Osteoblast (primary cell): ENCODE results near the gene CYP27B1. TPM values are rescaled to one million over a fixed set of nuclear protein-coding genes. Genes with fewer than 3 reads are reported as not detected.

Experiments used
- DNase-seq: peaks from one replicate; pipeline ENCODE4 v3.0.0; 2011; ENCODE audit warnings: low spot score, mixed read lengths; ENCODE audit not compliant: insufficient read length; ENCODE audit errors: missing footprints
- H2AFZ ChIP-seq: 2 replicates; pipeline ENCODE4 v1.6.0; 2011; ENCODE audit warnings: mild to moderate bottlenecking, low read length
- H3K27ac ChIP-seq: 2 replicates; pipeline ENCODE4 v1.5.1; 2011; ENCODE audit warnings: mild to moderate bottlenecking, low read depth, low read length, moderate library complexity
- H3K27me3 ChIP-seq: 2 replicates; pipeline ENCODE4 v1.6.0; 2012; ENCODE audit warnings: mild to moderate bottlenecking, control low read depth, inconsistent platforms, low read length, moderate library complexity; ENCODE audit not compliant: insufficient read depth
- H3K36me3 ChIP-seq: 2 replicates; pipeline ENCODE4 v1.5.1; 2011; ENCODE audit warnings: mild to moderate bottlenecking, low read length, control low read depth, moderate library complexity; ENCODE audit not compliant: insufficient read depth
- H3K4me1 ChIP-seq: 2 replicates; pipeline ENCODE4 v1.5.1; 2011; ENCODE audit warnings: mild to moderate bottlenecking, low read length, control low read depth, moderate library complexity; ENCODE audit not compliant: insufficient read depth
- H3K4me2 ChIP-seq: 2 replicates; pipeline ENCODE4 v1.6.0; 2011; ENCODE audit warnings: mild to moderate bottlenecking, low read length; ENCODE audit not compliant: insufficient read depth
- H3K4me3 ChIP-seq: fragments of 200-600 bp; sonication (generic); 3 replicates; pipeline ENCODE4 v1.5.1; 2012; ENCODE audit warnings: mild to moderate bottlenecking, low read length, inconsistent platforms; ENCODE audit not compliant: insufficient read depth
- H3K79me2 ChIP-seq: 2 replicates; pipeline ENCODE4 v1.6.0; 2012; ENCODE audit warnings: mild to moderate bottlenecking, low read length, control low read depth, inconsistent platforms; ENCODE audit not compliant: insufficient read depth
- H3K9me3 ChIP-seq: 2 replicates; pipeline ENCODE4 v1.5.1; 2011; ENCODE audit warnings: low read depth, low read length, control low read depth
- H4K20me1 ChIP-seq: 2 replicates; pipeline ENCODE4 v1.6.0; 2012; ENCODE audit warnings: mild to moderate bottlenecking, low read length, control low read depth; ENCODE audit not compliant: insufficient read depth
- total RNA-seq: library from RNA; depleted of rRNA; stranded (reverse); fragments of >200 nt; gene quantifications from 2 replicates; pipeline ENCODE4 v1.2.3, GENCODE V29; 2012
- TF ChIP-seq, protein P1 (sequence below): IDR thresholded peaks from 2 replicates; pipeline ENCODE4 v1.5.1; 2011; ENCODE audit warnings: mild to moderate bottlenecking, low read depth, low read length, moderate library complexity; ENCODE audit errors: extremely low read depth

CYP27B1 gene
- total RNA-seq, 1 donor = 0.36 TPM

DNA sequence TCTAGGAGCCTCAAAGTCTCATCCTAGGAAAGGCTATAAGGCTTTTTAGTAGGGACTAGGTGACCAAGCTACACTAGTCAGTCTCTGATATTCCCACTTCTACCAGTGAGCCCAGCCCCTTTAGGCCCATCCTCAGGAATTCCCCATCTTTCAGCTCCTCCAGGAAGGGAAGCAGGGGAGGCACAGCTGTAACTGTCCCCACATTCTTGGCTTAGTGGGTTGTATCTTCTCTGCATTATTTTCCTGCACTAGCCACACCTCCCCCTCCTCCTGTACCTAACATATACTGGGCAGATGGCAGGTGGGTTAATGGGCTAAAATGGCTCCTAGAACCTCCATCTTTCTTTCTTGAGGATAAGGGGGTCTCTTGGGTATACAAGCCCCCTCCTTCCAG, 424 bp upstream of the CYP27B1 start:
- H3K27me3 ChIP-seq = peaks cover 46% of the 10 kb centered on the region
- peaks cover 26% of the 10 kb centered on the region for H3K36me3 ChIP-seq
- H4K20me1 ChIP-seq = peaks cover 2% of the 10 kb centered on the region
- H3K9me3 ChIP-seq = no peaks in the 10 kb centered on the region
- H3K79me2 ChIP-seq = peaks cover 6% of the 10 kb centered on the region
- H3K27ac ChIP-seq = no peak overlapping the region
- TF ChIP-seq, protein P1, sequence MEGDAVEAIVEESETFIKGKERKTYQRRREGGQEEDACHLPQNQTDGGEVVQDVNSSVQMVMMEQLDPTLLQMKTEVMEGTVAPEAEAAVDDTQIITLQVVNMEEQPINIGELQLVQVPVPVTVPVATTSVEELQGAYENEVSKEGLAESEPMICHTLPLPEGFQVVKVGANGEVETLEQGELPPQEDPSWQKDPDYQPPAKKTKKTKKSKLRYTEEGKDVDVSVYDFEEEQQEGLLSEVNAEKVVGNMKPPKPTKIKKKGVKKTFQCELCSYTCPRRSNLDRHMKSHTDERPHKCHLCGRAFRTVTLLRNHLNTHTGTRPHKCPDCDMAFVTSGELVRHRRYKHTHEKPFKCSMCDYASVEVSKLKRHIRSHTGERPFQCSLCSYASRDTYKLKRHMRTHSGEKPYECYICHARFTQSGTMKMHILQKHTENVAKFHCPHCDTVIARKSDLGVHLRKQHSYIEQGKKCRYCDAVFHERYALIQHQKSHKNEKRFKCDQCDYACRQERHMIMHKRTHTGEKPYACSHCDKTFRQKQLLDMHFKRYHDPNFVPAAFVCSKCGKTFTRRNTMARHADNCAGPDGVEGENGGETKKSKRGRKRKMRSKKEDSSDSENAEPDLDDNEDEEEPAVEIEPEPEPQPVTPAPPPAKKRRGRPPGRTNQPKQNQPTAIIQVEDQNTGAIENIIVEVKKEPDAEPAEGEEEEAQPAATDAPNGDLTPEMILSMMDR = no peak
- H3K4me1 ChIP-seq = peaks cover 30% of the 10 kb centered on the region
- no peak overlapping the region for H2AFZ ChIP-seq
- no peak overlapping the region for H3K4me3 ChIP-seq
- peak overlapping the region; percentile 68 for H3K4me2 ChIP-seq
- no peak for DNase-seq

DNA sequence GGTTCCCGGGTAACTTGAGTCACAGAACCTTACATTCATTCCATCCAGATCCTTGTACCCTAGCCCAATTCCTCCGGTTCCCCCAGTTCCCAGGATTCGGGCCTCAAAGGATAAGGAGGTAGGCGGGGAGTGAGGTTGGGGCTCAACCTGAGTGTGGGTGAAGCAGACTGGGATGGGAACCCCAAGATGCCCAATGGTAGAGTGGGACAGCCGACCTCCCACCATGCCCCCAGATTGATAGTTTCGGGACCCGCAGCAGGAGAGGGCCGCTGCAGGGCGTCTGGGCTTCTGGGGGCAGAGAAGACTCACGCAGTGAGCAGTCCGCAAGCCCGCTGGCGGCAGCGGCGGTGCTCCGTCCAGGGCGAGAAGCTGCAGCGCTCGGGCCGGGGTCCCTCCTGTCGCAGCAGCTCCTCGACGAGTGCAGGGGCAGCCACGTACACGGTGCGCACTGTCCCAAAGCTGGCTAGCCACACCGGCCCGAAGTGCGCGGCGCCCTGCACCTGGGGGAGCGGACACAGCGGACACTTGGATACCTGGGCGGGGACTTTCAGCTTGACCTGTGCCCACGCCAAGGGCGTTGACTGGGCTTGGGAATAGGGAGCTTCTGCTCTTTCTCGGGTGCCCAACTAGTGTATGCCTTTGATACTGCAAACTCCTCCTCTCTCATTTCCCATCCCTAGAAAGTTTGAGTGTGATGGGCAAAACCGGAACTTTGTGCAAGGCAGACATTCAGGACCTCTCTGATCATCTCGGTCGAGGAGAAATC, 997 bp downstream of the CYP27B1 start:
- DNase-seq = peak; percentile 73
- Histone ChIP-seq H3K4me3 (peak overlapping the region; percentile 56), H3K79me2 (peaks cover 5% of the 10 kb centered on the region), H4K20me1 (peaks cover 2% of the 10 kb centered on the region), H3K36me3 (peaks cover 25% of the 10 kb centered on the region), H3K27me3 (peaks cover 46% of the 10 kb centered on the region), H3K4me1 (peaks cover 22% of the 10 kb centered on the region), H2AFZ (no peak overlapping the region), H3K9me3 (no peaks in the 10 kb centered on the region), H3K4me2 (peak overlapping the region; percentile 68), H3K27ac (no peak overlapping the region)
- TF ChIP-seq, protein P1 = no peak

DNA sequence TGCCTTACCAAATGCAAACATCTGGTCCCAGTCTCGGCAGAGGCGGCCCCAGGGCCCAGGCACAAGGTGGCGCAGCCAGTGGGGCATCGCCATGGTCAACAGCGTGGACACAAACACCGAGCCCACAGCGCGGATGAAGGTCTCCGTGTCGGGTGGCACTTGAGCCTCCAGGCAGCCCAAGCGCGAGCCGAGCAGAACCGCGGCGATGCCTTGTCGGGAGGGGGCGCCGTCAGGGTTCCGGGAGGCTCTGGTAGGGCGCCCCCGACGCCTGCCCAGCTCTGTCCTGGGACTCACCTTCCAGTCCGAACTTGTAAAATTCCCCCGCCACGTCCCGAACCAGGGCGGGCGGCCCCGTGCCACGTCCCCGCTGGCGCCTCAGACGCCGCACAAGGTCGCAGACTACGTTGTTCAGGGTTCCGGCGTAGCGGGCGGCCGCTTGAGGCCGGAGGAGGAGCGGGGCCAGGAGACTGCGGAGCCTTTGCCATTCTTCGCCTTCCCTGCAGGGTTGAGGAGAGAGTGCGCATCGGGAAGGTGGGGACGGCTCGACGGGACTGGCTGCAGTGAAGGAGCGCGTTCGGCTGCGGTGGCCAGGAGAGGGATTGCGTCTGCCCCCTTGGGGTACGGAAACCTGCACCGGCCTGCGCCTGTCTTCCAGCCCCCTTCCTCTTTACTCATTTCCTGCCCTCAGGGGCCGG, 1.7 kb downstream of the CYP27B1 start:
- DNase-seq = peak; percentile 88
- H3K4me3 ChIP-seq = peak overlapping the region; percentile 56
- peaks cover 46% of the 10 kb centered on the region for H3K27me3 ChIP-seq
- H2AFZ ChIP-seq = peak overlapping the region; percentile 29
- peak overlapping the region; percentile 68 for H3K4me2 ChIP-seq
- TF ChIP-seq, protein P1 = peak; percentile 14
- H3K4me1 ChIP-seq = peaks cover 22% of the 10 kb centered on the region
- no peaks in the 10 kb centered on the region for H3K9me3 ChIP-seq
- H3K79me2 ChIP-seq = no peaks in the 10 kb centered on the region
- H3K36me3 ChIP-seq = peaks cover 18% of the 10 kb centered on the region
- no peak overlapping the region for H3K27ac ChIP-seq
- H4K20me1 ChIP-seq = peaks cover 4% of the 10 kb centered on the region

DNA sequence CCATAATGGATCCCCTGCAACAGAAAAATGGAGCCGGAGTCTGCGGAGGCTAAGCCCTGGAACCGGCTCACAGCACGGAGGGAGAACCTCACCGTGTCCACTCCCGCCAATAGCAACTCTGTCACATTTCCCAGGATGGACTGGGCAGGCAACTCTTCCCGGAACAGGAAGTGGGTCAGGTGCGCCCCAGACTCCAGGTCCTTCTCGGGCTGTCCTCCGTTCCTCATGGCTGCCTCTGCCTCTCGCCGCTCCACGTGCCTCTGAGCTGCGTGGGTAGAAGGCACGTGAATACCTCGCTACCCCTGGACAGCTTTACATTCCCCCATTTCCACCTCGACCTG, 2.2 kb downstream of the CYP27B1 start:
- Histone ChIP-seq H4K20me1 (peaks cover 4% of the 10 kb centered on the region), H3K9me3 (no peaks in the 10 kb centered on the region), H2AFZ (no peak overlapping the region), H3K4me1 (peaks cover 22% of the 10 kb centered on the region), H3K4me2 (peak overlapping the region; percentile 68), H3K27me3 (peaks cover 46% of the 10 kb centered on the region), H3K4me3 (peak overlapping the region; percentile 56), H3K27ac (no peak overlapping the region), H3K79me2 (no peaks in the 10 kb centered on the region), H3K36me3 (peaks cover 13% of the 10 kb centered on the region)
- TF ChIP-seq, protein P1 = no peak
- no peak for DNase-seq
